ENCODE measurements around the gene SYT8.

SYT8 gene

GRCh38 chr11:1815751-1816150, 19.0 kb upstream of the SYT8 start:
- in situ Hi-C loops (cut with HindIII; ENCODE audit: low sequenced_read_pairs): loop anchor here (25.0 kb wide), 1 partner anchor 103 kb away; no protein-coding TSS in a partner anchor

- in situ Hi-C loops (cut with HindIII; ENCODE audit: low sequenced_read_pairs): loop anchor here (25.0 kb wide), 1 partner anchor 105 kb away; no protein-coding TSS in a partner anchor
Measured at GRCh38 chr11:1817000-1817399, 17.8 kb upstream of the SYT8 start.

- in situ Hi-C loops (cut with HindIII; ENCODE audit: low sequenced_read_pairs): loop anchor here (25.0 kb wide), 1 partner anchor 105 kb away; no protein-coding TSS in a partner anchor
Measured at GRCh38 chr11:1817511-1817910, 17.3 kb upstream of the SYT8 start.

- in situ Hi-C loops (cut with HindIII; ENCODE audit: low sequenced_read_pairs): loop anchor here (25.0 kb wide), 1 partner anchor 107 kb away; no protein-coding TSS in a partner anchor
Measured at GRCh38 chr11:1819074-1819473, 15.7 kb upstream of the SYT8 start.

GRCh38 chr11:1820463-1821325, 14.1 kb upstream of the SYT8 start:
- in situ Hi-C loops (cut with HindIII; ENCODE audit: low sequenced_read_pairs): loop anchor here (25.0 kb wide), 1 partner anchor 108 kb away; no protein-coding TSS in a partner anchor

GRCh38 chr11:1821562-1821961, 13.2 kb upstream of the SYT8 start:
- in situ Hi-C loops (cut with HindIII; ENCODE audit: low sequenced_read_pairs): loop anchor here (25.0 kb wide), 1 partner anchor 109 kb away; no protein-coding TSS in a partner anchor

- in situ Hi-C loops (cut with HindIII; ENCODE audit: low sequenced_read_pairs): loop anchor here (25.0 kb wide), 1 partner anchor 111 kb away; no protein-coding TSS in a partner anchor
Measured at GRCh38 chr11:1822648-1823375, 12.0 kb upstream of the SYT8 start.

- in situ Hi-C loops (cut with HindIII; ENCODE audit: low sequenced_read_pairs): loop anchor here (25.0 kb wide), 1 partner anchor 111 kb away; no protein-coding TSS in a partner anchor
Measured at GRCh38 chr11:1823376-1824220, 11.2 kb upstream of the SYT8 start.

GRCh38 chr11:1824221-1825038, 10.4 kb upstream of the SYT8 start:
- in situ Hi-C loops (cut with HindIII; ENCODE audit: low sequenced_read_pairs): loop anchor here (25.0 kb wide), 1 partner anchor 112 kb away; no protein-coding TSS in a partner anchor

GRCh38 chr11:1825039-1825740, 9.6 kb upstream of the SYT8 start:
- in situ Hi-C loops (cut with HindIII; ENCODE audit: low sequenced_read_pairs): no loop called here

- in situ Hi-C loops (cut with HindIII; ENCODE audit: low sequenced_read_pairs): no loop called here
Measured at GRCh38 chr11:1825785-1826451, 8.9 kb upstream of the SYT8 start.

- in situ Hi-C loops (cut with HindIII; ENCODE audit: low sequenced_read_pairs): no loop called here
Measured at GRCh38 chr11:1826552-1827094, 8.2 kb upstream of the SYT8 start.

GRCh38 chr11:1827095-1827813, 7.5 kb upstream of the SYT8 start:
- in situ Hi-C loops (cut with HindIII; ENCODE audit: low sequenced_read_pairs): no loop called here

- in situ Hi-C loops (cut with HindIII; ENCODE audit: low sequenced_read_pairs): no loop called here
Measured at GRCh38 chr11:1827931-1828330, 6.9 kb upstream of the SYT8 start.

GRCh38 chr11:1828542-1828941, 6.2 kb upstream of the SYT8 start:
- in situ Hi-C loops (cut with HindIII; ENCODE audit: low sequenced_read_pairs): no loop called here

- in situ Hi-C loops (cut with HindIII; ENCODE audit: low sequenced_read_pairs): no loop called here
Measured at GRCh38 chr11:1829039-1829820, 5.6 kb upstream of the SYT8 start.

- in situ Hi-C loops (cut with HindIII; ENCODE audit: low sequenced_read_pairs): no loop called here
Measured at GRCh38 chr11:1830004-1830321, 4.8 kb upstream of the SYT8 start.
